Body of pancreas (tissue), 4 donors: ENCODE results near the gene SLC25A10. TPM values are rescaled to one million over a fixed set of nuclear protein-coding genes. Genes with fewer than 3 reads are reported as not detected.

Experiments
- ATAC-seq: fragments of 150-250 bp; one replicate; pipeline ENCODE4 v1.9.1; 2016
- DNase-seq, 4 donors: peaks; one replicate each; pipeline ENCODE4 v3.0.0-alpha.2; 2019
- H3K27ac ChIP-seq, 4 donors: fragments of 200-600 bp; sonication (generic); 1 replicate in 3 of 4; 2 replicates in 1 of 4; pipeline versions ENCODE4 v1.5.1 to v1.6.1; 2016 to 2019; ENCODE audit warnings: mild to moderate bottlenecking in 1 of 4, mixed read lengths in 1 of 4, moderate library complexity in 1 of 4
- H3K27me3 ChIP-seq, 2 donors: fragments of 200-600 bp; sonication (generic); one replicate each; pipeline ENCODE4 v1.6.0; 2016; ENCODE audit warnings: mild to moderate bottlenecking in 1 of 2
- H3K36me3 ChIP-seq, 2 donors: fragments of 200-600 bp; sonication (generic); replicated peaks in 1 of 2; 2 replicates each; pipeline ENCODE4 v1.5.1; 2016; ENCODE audit warnings: low read depth in 2 of 2; ENCODE audit not compliant: insufficient read depth in 1 of 2
- H3K4me1 ChIP-seq: fragments of 200-600 bp; sonication (generic); one replicate; pipeline ENCODE4 v1.6.0; 2016
- H3K4me3 ChIP-seq, 2 donors: fragments of 200-600 bp; sonication (generic); 1 replicate in 1 of 2; 2 replicates in 1 of 2; pipeline ENCODE4 v1.5.1; 2016 to 2019
- H3K9me3 ChIP-seq, 3 donors: fragments of 200-600 bp; sonication (generic); 1 replicate in 2 of 3; 2 replicates in 1 of 3; pipeline ENCODE4 v1.5.1; 2016
- CTCF ChIP-seq, 7 experiments: fragments of 450-650 bp in 4 of 7; fragments of 200-600 bp in 3 of 7; sonication (generic) in 3 of 7; IDR thresholded peaks; one replicate each; pipeline ENCODE4 v1.5.1; 2016 to 2019; ENCODE audit warnings: antibody characterized with exemption in 7 of 7
- POLR2A ChIP-seq, 3 donors: fragments of 450-650 bp; IDR thresholded peaks; one replicate each; pipeline ENCODE4 v1.6.1; 2016; ENCODE audit warnings: antibody characterized with exemption in 3 of 3, mild to moderate bottlenecking in 2 of 3
- WGBS, 2 donors: methylation state at CpG; one replicate each; pipeline ENCODE4 v1.1.5; 2017; 5-methylcytosine and 5-hydroxymethylcytosine counted together
- intact Hi-C: fragments of 100-400 bp; cut with DNase I; formaldehyde crosslinking; loops from one replicate; pipeline ENCODE4 v1.15.1; 2023
- total RNA-seq, 2 donors: library from RNA; depleted of rRNA; stranded (reverse); fragments of >200 nt; gene quantifications; one replicate each; pipeline ENCODE4 v1.1.0, GENCODE V29; 2016

Gene SLC25A10
- total RNA-seq, 2 donors from 2014 or later: 15.8 to 18.9 TPM

DNA sequence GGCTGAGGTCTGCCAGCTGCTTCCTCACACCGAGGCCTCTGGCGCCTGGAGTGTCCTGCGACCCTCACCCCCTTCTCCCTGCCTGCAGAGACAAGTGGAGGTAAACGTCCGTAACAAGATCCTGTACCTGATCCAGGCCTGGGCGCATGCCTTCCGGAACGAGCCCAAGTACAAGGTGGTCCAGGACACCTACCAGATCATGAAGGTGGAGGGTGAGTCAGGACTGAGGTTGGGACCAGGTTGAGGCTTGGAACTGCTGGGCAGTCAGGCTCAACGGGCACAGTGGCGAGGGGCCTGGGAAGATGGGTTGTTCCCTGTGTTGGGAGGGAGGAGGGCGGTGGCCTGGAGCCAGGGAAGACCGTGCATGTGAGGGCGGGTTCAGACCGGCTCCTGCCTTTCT is 23.5 kb upstream of the SLC25A10 start:
- peaks cover 0 to 25% of the 10 kb centered on the region in 2 donors for H3K36me3 ChIP-seq
- WGBS, 2 donors: 88 to 92% methylated on average over 10 to 14 of the region's 14 CpGs
- intact Hi-C loops: no loop called here
- peaks cover 16% of the 10 kb centered on the region for H3K4me1 ChIP-seq
- DNase-seq (no peak), ATAC-seq (no peak)
- no peak overlapping the region for H3K4me3 ChIP-seq
- TF ChIP-seq CTCF (IDR thresholded peaks at IDR 0.05) (no peak), POLR2A (IDR thresholded peaks at IDR 0.05) (no peak)
- H3K27me3 ChIP-seq: no peaks in the 10 kb centered on the region
- no peak overlapping the region for H3K27ac ChIP-seq
- no peaks in the 10 kb centered on the region for H3K9me3 ChIP-seq

GRCh38 chr17:81690066-81690465 is 22.0 kb upstream of the SLC25A10 start:
- intact Hi-C loops: loop anchor here (10.0 kb wide), 1 partner anchor 415 kb away; no protein-coding TSS in a partner anchor
- DNase-seq (no peak), ATAC-seq (no peak)
- Histone ChIP-seq H3K36me3 (peaks cover 0 to 36% of the 10 kb centered on the region in 2 donors), H3K27ac (no peak overlapping the region), H3K4me1 (peaks cover 8% of the 10 kb centered on the region), H3K4me3 (no peak overlapping the region), H3K9me3 (no peaks in the 10 kb centered on the region), H3K27me3 (no peaks in the 10 kb centered on the region)
- WGBS, 2 donors: 89 to 92% methylated on average over 14 to 18 of the region's 18 CpGs
- no peak for TF ChIP-seq CTCF (IDR thresholded peaks at IDR 0.05)
- TF ChIP-seq POLR2A (IDR thresholded peaks at IDR 0.05): no peak

DNA sequence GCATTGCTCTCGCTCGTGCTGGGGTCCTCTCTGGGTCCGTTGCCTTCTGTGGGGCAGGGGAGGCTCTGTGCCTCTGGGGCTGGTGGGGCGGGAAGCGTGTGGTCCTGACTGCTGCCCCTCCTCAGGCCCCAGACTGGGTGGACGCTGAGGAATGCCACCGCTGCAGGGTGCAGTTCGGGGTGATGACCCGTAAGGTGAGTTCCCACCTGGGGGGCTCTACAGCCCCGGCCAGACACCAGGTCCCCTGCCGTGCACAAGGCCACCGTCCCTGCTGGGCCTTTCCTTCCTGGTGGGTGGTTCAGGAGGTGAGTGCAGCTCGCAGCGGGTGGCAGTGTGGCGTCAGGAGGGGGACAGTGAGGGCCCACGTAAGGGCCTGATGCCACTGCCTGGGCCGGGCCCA is 21.5 kb upstream of the SLC25A10 start:
- Histone ChIP-seq H3K27ac (no peak overlapping the region), H3K9me3 (no peaks in the 10 kb centered on the region), H3K4me3 (no peak overlapping the region), H3K27me3 (no peaks in the 10 kb centered on the region), H3K36me3 (peaks cover 0 to 40% of the 10 kb centered on the region in 2 donors), H3K4me1 (peaks cover 3% of the 10 kb centered on the region)
- intact Hi-C loops: loop anchor here (10.0 kb wide), 1 partner anchor 416 kb away; no protein-coding TSS in a partner anchor
- 88% methylated on average over 17 of the region's 17 CpGs; no CpG with 5 or more reads in 1 of the 2 donors for WGBS, 2 donors
- ATAC-seq (no peak), DNase-seq (no peak)
- no peak for TF ChIP-seq POLR2A (IDR thresholded peaks at IDR 0.05)
- TF ChIP-seq CTCF (IDR thresholded peaks at IDR 0.05): no peak

GRCh38 chr17:81691196-81691595 is 20.9 kb upstream of the SLC25A10 start:
- H3K4me1 ChIP-seq: no peaks in the 10 kb centered on the region
- intact Hi-C loops: loop anchor here (10.0 kb wide), 1 partner anchor 416 kb away; no protein-coding TSS in a partner anchor
- H3K4me3 ChIP-seq: no peak overlapping the region
- H3K27ac ChIP-seq: no peak overlapping the region
- TF ChIP-seq CTCF (IDR thresholded peaks at IDR 0.05) (no peak), POLR2A (IDR thresholded peaks at IDR 0.05) (no peak)
- H3K27me3 ChIP-seq: no peaks in the 10 kb centered on the region
- DNase-seq (no peak), ATAC-seq (no peak)
- WGBS, 2 donors: 88 to 91% methylated on average over 16 to 17 of the region's 18 CpGs
- H3K9me3 ChIP-seq: no peaks in the 10 kb centered on the region
- H3K36me3 ChIP-seq: peaks cover 3 to 46% of the 10 kb centered on the region in 2 donors

- DNase-seq (no peak), ATAC-seq (no peak)
- H3K9me3 ChIP-seq: no peaks in the 10 kb centered on the region
- TF ChIP-seq CTCF (IDR thresholded peaks at IDR 0.05) (no peak), POLR2A (IDR thresholded peaks at IDR 0.05) (no peak)
- no peaks in the 10 kb centered on the region for H3K27me3 ChIP-seq
- WGBS, 2 donors: 95 to 98% methylated on average over 18 to 20 of the region's 20 CpGs
- peaks cover 7 to 48% of the 10 kb centered on the region in 2 donors for H3K36me3 ChIP-seq
- H3K4me1 ChIP-seq: no peaks in the 10 kb centered on the region
- no peak overlapping the region for H3K27ac ChIP-seq
- H3K4me3 ChIP-seq: no peak overlapping the region
- intact Hi-C loops: loop anchor here (10.0 kb wide), 1 partner anchor 417 kb away; no protein-coding TSS in a partner anchor
Measured at GRCh38 chr17:81691608-81692007, 20.5 kb upstream of the SLC25A10 start.
